HEK293 (cell line): ENCODE measurements around the gene NAPA.
A peak's percentile ranks its signal among the peaks of the same experiment; 100 is the strongest.

Source experiments
- GFI1B ChIP-seq: fragments of 450-650 bp; formaldehyde crosslinking; IDR thresholded peaks from 2 replicates; pipeline ENCODE4 v1.5.1; 2016; ENCODE audit warnings: missing biosample characterization, missing genetic modification characterization
- HOXD13 ChIP-seq: sonication (generic); formaldehyde crosslinking; IDR thresholded peaks from 2 replicates; pipeline ENCODE4 v1.8.0; 2022; ENCODE audit warnings: missing genetic modification reagents, borderline replicate concordance
- KLF16 ChIP-seq: fragments of 450-650 bp; formaldehyde crosslinking; IDR thresholded peaks from 2 replicates; pipeline ENCODE4 v1.5.1; 2017; ENCODE audit warnings: missing biosample characterization, missing genetic modification characterization
- KLF7 ChIP-seq: fragments of 450-650 bp; formaldehyde crosslinking; IDR thresholded peaks from 2 replicates; pipeline ENCODE4 v1.5.1; 2016; ENCODE audit warnings: missing biosample characterization, missing genetic modification characterization, borderline replicate concordance
- KLF8 ChIP-seq: fragments of 450-650 bp; formaldehyde crosslinking; IDR thresholded peaks from 2 replicates; pipeline ENCODE4 v1.5.1; 2016; ENCODE audit warnings: missing biosample characterization, missing genetic modification characterization
- PRDM1 ChIP-seq: fragments of 450-650 bp; formaldehyde crosslinking; IDR thresholded peaks from 2 replicates; pipeline ENCODE4; 2016; ENCODE audit warnings: missing biosample characterization, missing genetic modification characterization
- RBAK ChIP-seq: fragments of 450-650 bp; formaldehyde crosslinking; IDR thresholded peaks from 2 replicates; pipeline ENCODE4 v1.5.1; 2016; ENCODE audit warnings: missing biosample characterization, missing genetic modification characterization
- ZBTB17 ChIP-seq: fragments of 450-650 bp; formaldehyde crosslinking; IDR thresholded peaks from 2 replicates; pipeline ENCODE4 v1.5.1; 2016; ENCODE audit warnings: missing biosample characterization, missing genetic modification characterization
- ZBTB20 ChIP-seq: fragments of 450-650 bp; formaldehyde crosslinking; IDR thresholded peaks from 2 replicates; pipeline ENCODE4 v1.5.1; 2016; ENCODE audit warnings: missing biosample characterization, missing genetic modification characterization
- ZBTB8A ChIP-seq: fragments of 450-650 bp; formaldehyde crosslinking; IDR thresholded peaks from 2 replicates; pipeline ENCODE4 v1.5.1; 2016; ENCODE audit warnings: missing biosample characterization, missing genetic modification characterization
- ZFHX2 ChIP-seq: fragments of 450-650 bp; formaldehyde crosslinking; conservative IDR thresholded peaks from 2 replicates; pipeline ENCODE4 v1.5.1; 2016; ENCODE audit warnings: missing biosample characterization, missing genetic modification characterization
- ZFP37 ChIP-seq: fragments of 450-650 bp; formaldehyde crosslinking; IDR thresholded peaks from 2 replicates; pipeline ENCODE4 v1.5.1; 2016; ENCODE audit warnings: missing biosample characterization, missing genetic modification characterization
- ZIC2 ChIP-seq: fragments of 450-650 bp; formaldehyde crosslinking; IDR thresholded peaks from 2 replicates; pipeline ENCODE4 v1.5.1; 2016; ENCODE audit warnings: missing biosample characterization, missing genetic modification characterization
- ZNF10 ChIP-seq: fragments of 450-650 bp; formaldehyde crosslinking; IDR thresholded peaks from 2 replicates; pipeline ENCODE4 v1.5.1; 2017; ENCODE audit warnings: missing biosample characterization, missing genetic modification characterization
- ZNF202 ChIP-seq: fragments of 450-650 bp; formaldehyde crosslinking; IDR thresholded peaks from 2 replicates; pipeline ENCODE4 v1.5.1; 2016; ENCODE audit warnings: missing biosample characterization, missing genetic modification characterization, borderline replicate concordance
- ZNF302 ChIP-seq: fragments of 450-650 bp; formaldehyde crosslinking; IDR thresholded peaks from 2 replicates; pipeline ENCODE4 v1.5.1; 2016; ENCODE audit warnings: missing biosample characterization, missing genetic modification characterization, low read depth
- ZNF324 ChIP-seq: fragments of 450-650 bp; formaldehyde crosslinking; IDR thresholded peaks from 2 replicates; pipeline ENCODE4 v1.5.1; 2016; ENCODE audit warnings: missing biosample characterization, missing genetic modification characterization
- ZNF341 ChIP-seq: fragments of 450-650 bp; formaldehyde crosslinking; IDR thresholded peaks from 2 replicates; pipeline ENCODE4; 2016; ENCODE audit warnings: low read depth, missing biosample characterization, missing genetic modification characterization
- ZNF350 ChIP-seq: fragments of 450-650 bp; formaldehyde crosslinking; IDR thresholded peaks from 2 replicates; pipeline ENCODE4 v1.5.0; 2017; ENCODE audit warnings: missing biosample characterization, mild to moderate bottlenecking, missing genetic modification characterization
- ZNF354C ChIP-seq: fragments of 450-650 bp; formaldehyde crosslinking; IDR thresholded peaks from 2 replicates; pipeline ENCODE4 v1.5.1; 2016; ENCODE audit warnings: missing biosample characterization, missing genetic modification characterization, low read depth, borderline replicate concordance
- ZNF404 ChIP-seq: fragments of 450-650 bp; formaldehyde crosslinking; IDR thresholded peaks from 2 replicates; pipeline ENCODE4 v1.5.1; 2017; ENCODE audit warnings: missing biosample characterization, missing genetic modification characterization
- ZNF501 ChIP-seq: fragments of 450-650 bp; formaldehyde crosslinking; IDR thresholded peaks from 2 replicates; pipeline ENCODE4 v1.5.1; 2016; ENCODE audit warnings: missing biosample characterization, missing genetic modification characterization
- ZNF558 ChIP-seq: fragments of 450-650 bp; formaldehyde crosslinking; IDR thresholded peaks from 2 replicates; pipeline ENCODE4 v1.5.1; 2016; ENCODE audit warnings: missing biosample characterization, missing genetic modification characterization
- ZNF623 ChIP-seq: fragments of 450-650 bp; formaldehyde crosslinking; IDR thresholded peaks from 2 replicates; pipeline ENCODE4 v1.5.1; 2016; ENCODE audit warnings: missing biosample characterization, missing genetic modification characterization
- ZNF629 ChIP-seq: fragments of 450-650 bp; formaldehyde crosslinking; IDR thresholded peaks from 2 replicates; pipeline ENCODE4 v1.5.1; 2017; ENCODE audit warnings: missing biosample characterization, missing genetic modification characterization
- ZNF785 ChIP-seq: fragments of 450-650 bp; formaldehyde crosslinking; IDR thresholded peaks from 2 replicates; pipeline ENCODE4 v1.5.1; 2016; ENCODE audit warnings: missing biosample characterization, missing genetic modification characterization
- TF ChIP-seq, protein P1 (sequence below): fragments of 450-650 bp; formaldehyde crosslinking; IDR thresholded peaks from 2 replicates; pipeline ENCODE4 v1.5.1; 2016; ENCODE audit warnings: missing biosample characterization, missing genetic modification characterization, borderline replicate concordance
- TF ChIP-seq, protein P2 (sequence below): fragments of 450-650 bp; formaldehyde crosslinking; IDR thresholded peaks from 2 replicates; pipeline ENCODE4 v1.5.1; 2016; ENCODE audit warnings: missing biosample characterization, missing genetic modification characterization
- TF ChIP-seq, protein P3 (sequence below): fragments of 450-650 bp; formaldehyde crosslinking; IDR thresholded peaks from 2 replicates; pipeline ENCODE4 v1.5.1; 2016; ENCODE audit warnings: missing biosample characterization, missing genetic modification characterization
- TF ChIP-seq, protein P4 (sequence below): fragments of 450-650 bp; formaldehyde crosslinking; IDR thresholded peaks from 2 replicates; pipeline ENCODE4 v1.5.1; 2016; ENCODE audit warnings: missing biosample characterization, missing genetic modification characterization
- TF ChIP-seq, protein P5 (sequence below): fragments of 450-650 bp; formaldehyde crosslinking; IDR thresholded peaks from 2 replicates; pipeline ENCODE4 v1.5.1; 2016; ENCODE audit warnings: missing biosample characterization, missing genetic modification characterization

NAPA gene

DNA sequence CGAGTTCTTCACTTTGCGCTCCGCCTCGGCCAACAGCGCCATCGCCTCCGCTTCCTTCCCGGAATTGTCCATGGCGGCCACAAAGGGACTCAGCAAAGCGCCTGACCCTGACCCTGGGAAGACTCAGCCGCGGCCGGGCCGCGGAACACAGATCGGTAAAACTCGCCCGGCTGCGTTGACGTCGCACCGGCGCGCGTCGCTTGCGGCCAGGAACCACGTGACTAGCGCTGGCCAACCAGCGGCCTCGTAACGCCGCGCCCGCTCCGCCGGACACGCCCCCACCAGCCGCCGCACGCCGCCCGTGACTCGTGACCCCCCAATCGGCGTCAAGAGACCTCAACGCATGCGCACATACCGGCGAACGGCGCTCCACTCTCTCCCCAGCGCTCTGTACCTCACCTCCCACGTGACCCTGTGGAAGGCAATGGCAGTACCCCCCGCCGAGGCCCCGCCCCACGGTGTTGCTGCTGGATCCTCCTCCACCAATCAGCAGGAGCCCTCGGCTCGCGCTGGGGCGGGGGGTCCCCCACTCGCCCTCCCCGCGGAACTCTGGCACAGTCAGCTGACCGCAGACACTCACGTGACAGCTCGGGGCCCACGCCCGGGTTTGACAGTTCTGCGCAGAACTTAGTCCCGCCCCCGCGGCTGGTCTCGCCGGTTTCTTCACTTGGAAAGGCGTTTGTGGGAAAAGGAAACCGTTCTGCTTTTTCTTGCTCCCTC is at the start of gene NAPA (continued):
- TF ChIP-seq, protein P1, sequence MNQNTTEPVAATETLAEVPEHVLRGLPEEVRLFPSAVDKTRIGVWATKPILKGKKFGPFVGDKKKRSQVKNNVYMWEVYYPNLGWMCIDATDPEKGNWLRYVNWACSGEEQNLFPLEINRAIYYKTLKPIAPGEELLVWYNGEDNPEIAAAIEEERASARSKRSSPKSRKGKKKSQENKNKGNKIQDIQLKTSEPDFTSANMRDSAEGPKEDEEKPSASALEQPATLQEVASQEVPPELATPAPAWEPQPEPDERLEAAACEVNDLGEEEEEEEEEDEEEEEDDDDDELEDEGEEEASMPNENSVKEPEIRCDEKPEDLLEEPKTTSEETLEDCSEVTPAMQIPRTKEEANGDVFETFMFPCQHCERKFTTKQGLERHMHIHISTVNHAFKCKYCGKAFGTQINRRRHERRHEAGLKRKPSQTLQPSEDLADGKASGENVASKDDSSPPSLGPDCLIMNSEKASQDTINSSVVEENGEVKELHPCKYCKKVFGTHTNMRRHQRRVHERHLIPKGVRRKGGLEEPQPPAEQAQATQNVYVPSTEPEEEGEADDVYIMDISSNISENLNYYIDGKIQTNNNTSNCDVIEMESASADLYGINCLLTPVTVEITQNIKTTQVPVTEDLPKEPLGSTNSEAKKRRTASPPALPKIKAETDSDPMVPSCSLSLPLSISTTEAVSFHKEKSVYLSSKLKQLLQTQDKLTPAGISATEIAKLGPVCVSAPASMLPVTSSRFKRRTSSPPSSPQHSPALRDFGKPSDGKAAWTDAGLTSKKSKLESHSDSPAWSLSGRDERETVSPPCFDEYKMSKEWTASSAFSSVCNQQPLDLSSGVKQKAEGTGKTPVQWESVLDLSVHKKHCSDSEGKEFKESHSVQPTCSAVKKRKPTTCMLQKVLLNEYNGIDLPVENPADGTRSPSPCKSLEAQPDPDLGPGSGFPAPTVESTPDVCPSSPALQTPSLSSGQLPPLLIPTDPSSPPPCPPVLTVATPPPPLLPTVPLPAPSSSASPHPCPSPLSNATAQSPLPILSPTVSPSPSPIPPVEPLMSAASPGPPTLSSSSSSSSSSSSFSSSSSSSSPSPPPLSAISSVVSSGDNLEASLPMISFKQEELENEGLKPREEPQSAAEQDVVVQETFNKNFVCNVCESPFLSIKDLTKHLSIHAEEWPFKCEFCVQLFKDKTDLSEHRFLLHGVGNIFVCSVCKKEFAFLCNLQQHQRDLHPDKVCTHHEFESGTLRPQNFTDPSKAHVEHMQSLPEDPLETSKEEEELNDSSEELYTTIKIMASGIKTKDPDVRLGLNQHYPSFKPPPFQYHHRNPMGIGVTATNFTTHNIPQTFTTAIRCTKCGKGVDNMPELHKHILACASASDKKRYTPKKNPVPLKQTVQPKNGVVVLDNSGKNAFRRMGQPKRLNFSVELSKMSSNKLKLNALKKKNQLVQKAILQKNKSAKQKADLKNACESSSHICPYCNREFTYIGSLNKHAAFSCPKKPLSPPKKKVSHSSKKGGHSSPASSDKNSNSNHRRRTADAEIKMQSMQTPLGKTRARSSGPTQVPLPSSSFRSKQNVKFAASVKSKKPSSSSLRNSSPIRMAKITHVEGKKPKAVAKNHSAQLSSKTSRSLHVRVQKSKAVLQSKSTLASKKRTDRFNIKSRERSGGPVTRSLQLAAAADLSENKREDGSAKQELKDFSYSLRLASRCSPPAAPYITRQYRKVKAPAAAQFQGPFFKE (tag by site-specific recombination): no peak
- TF ChIP-seq, protein P2, sequence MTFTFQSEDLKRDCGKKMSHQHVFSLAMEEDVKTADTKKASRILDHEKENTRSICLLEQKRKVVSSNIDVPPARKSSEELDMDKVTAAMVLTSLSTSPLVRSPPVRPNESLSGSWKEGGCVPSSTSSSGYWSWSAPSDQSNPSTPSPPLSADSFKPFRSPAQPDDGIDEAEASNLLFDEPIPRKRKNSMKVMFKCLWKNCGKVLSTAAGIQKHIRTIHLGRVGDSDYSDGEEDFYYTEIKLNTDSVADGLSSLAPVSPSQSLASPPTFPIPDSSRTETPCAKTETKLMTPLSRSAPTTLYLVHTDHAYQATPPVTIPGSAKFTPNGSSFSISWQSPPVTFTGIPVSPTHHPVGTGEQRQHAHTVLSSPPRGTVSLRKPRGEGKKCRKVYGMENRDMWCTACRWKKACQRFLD: no peak
- TF ChIP-seq ZBTB8A (no peak), ZNF302 (tag by site-specific recombination) (no peak), PRDM1 (peak; percentile 75), ZNF324 (peak; percentile 84; the same call in 1 of the 2 replicates), KLF7 (tag by site-specific recombination) (peak; percentile 86; the same call in 1 of the 2 replicates), ZNF558 (tag by site-specific recombination) (no peak), ZNF623 (0 out of 2 replicates have a peak, but pooled peaks have one; percentile 13), ZNF202 (tag by site-specific recombination) (no peak), ZNF10 (no peak), ZNF350 (tag by site-specific recombination) (no peak), GFI1B (no peak), ZNF341 (tag by site-specific recombination) (peak; percentile 20; the same call in 1 of the 2 replicates), ZFP37 (tag by site-specific recombination) (0 out of 2 replicates have a peak, but pooled peaks have one; percentile 16), ZBTB17 (peak; percentile 89), KLF16 (tag by site-specific recombination) (peak; percentile 72), ZBTB20 (tag by site-specific recombination) (peak; percentile 32; the same call in 1 of the 2 replicates), ZFHX2 (tag by site-specific recombination) (peak; percentile 95), KLF8 (tag by site-specific recombination) (peak; percentile 92), ZNF785 (tag by site-specific recombination) (no peak), ZNF354C (tag by site-specific recombination) (no peak), ZNF629 (tag by site-specific recombination) (peak; percentile 50; the same call in 1 of the 2 replicates), ZNF501 (0 out of 2 replicates have a peak, but pooled peaks have one; percentile 16), ZIC2 (tag by site-specific recombination) (peak; percentile 86), HOXD13 (CRISPR knock-in tag) (peak; percentile 99), ZNF404 (no peak), RBAK (no peak)
- TF ChIP-seq, protein P3, sequence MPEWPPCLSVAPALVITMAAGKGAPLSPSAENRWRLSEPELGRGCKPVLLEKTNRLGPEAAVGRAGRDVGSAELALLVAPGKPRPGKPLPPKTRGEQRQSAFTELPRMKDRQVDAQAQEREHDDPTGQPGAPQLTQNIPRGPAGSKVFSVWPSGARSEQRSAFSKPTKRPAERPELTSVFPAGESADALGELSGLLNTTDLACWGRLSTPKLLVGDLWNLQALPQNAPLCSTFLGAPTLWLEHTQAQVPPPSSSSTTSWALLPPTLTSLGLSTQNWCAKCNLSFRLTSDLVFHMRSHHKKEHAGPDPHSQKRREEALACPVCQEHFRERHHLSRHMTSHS (tag by site-specific recombination): no peak
- TF ChIP-seq, protein P4, sequence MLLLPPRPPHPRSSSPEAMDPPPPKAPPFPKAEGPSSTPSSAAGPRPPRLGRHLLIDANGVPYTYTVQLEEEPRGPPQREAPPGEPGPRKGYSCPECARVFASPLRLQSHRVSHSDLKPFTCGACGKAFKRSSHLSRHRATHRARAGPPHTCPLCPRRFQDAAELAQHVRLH (tag by site-specific recombination): peak; percentile 88
- TF ChIP-seq, protein P5, sequence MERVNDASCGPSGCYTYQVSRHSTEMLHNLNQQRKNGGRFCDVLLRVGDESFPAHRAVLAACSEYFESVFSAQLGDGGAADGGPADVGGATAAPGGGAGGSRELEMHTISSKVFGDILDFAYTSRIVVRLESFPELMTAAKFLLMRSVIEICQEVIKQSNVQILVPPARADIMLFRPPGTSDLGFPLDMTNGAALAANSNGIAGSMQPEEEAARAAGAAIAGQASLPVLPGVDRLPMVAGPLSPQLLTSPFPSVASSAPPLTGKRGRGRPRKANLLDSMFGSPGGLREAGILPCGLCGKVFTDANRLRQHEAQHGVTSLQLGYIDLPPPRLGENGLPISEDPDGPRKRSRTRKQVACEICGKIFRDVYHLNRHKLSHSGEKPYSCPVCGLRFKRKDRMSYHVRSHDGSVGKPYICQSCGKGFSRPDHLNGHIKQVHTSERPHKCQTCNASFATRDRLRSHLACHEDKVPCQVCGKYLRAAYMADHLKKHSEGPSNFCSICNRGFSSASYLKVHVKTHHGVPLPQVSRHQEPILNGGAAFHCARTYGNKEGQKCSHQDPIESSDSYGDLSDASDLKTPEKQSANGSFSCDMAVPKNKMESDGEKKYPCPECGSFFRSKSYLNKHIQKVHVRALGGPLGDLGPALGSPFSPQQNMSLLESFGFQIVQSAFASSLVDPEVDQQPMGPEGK: peak; percentile 100
